Measurements from ENCODE around the gene PANK4. TPM values are rescaled to one million over a fixed set of nuclear protein-coding genes. Genes with fewer than 3 reads are reported as not detected.

PANK4 gene
- total and polyA plus RNA-seq, 9 of the 15 experiments (the other 6 are each of a cell fraction or from before 2014, with no cell fraction given), result 0.93 to 55.6 (median 31.5) TPM

DNA sequence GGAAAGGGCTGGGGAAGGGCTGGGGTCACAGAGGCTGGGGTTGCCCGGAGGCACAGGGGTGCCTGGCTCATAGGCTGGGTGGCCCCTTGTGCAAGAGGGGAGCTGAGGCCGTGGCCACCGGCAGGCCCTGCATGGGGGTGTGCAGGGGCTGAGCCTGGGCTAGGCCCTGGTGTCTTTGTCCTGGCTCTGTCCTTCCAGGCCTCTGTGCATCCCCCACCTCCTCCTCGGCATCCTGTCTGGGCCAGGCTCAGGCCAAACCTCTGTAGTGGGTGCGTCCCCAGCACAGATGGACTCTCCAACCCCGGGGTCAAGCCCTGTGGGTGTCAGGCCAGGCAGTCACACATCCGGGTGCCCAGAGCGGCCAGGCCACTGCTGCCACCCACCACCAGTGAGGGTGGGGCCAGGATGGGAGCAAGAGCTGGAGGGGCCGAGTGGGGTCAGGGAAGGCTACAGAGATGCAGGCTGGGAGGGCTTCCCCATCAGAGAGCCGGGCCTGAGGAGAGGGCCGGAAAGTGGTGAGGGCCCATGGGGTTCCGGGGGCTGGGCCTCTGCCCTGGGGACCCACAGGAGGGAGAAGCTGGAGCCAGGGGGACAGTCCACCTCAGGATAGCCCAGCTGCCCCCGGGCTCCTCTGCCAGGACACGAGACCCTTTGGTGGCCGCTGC, 19.4 kb downstream of the PANK4 start (continued):
- peak; percentile 79 for TF ChIP-seq RBM22 (IDR thresholded peaks at IDR 0.05; ENCODE audit: low read depth, low read length, poor library complexity, severe bottlenecking)
- TF ChIP-seq POLR2B (IDR thresholded peaks at IDR 0.05; ENCODE audit: low read depth, partially characterized antibody), result peak; percentile 41
- TF ChIP-seq CCAR2 (IDR thresholded peaks at IDR 0.05; ENCODE audit: low read depth, low read length), result no peak
- no peak for TF ChIP-seq BDP1 (IDR thresholded peaks at IDR 0.05; ENCODE audit: insufficient read depth, insufficient read length)
- no peak for TF ChIP-seq SP1 (CRISPR knock-in tag; IDR thresholded peaks at IDR 0.05)
- peak; percentile 2; the same call in 1 of the 2 replicates for TF ChIP-seq MYNN (IDR thresholded peaks at IDR 0.05)
- no peak for TF ChIP-seq MYNN (CRISPR knock-in tag; IDR thresholded peaks at IDR 0.05)
- TF ChIP-seq RNF2 (IDR thresholded peaks at IDR 0.05), result no peak
- no peak for TF ChIP-seq NCOA1 (IDR thresholded peaks at IDR 0.05; ENCODE audit: low read depth)
- TF ChIP-seq ZNF408 (CRISPR knock-in tag; IDR thresholded peaks at IDR 0.05; ENCODE audit: low read depth), result no peak
- TF ChIP-seq USF1 (CRISPR knock-in tag; IDR thresholded peaks at IDR 0.05), result no peak
- TF ChIP-seq SUPT5H (IDR thresholded peaks at IDR 0.05), result peak; percentile 56; the same call in 1 of the 2 replicates
- no peak for TF ChIP-seq POU5F1 (IDR thresholded peaks at IDR 0.05; ENCODE audit: borderline replicate concordance, low read depth, low read length, partially characterized antibody)
